HepG2 (cell line): Measurements from ENCODE around the gene DNAI4. TPM values are rescaled to one million over a fixed set of nuclear protein-coding genes. Genes with fewer than 3 reads are reported as not detected.

Source experiments
- CREB1 ChIP-seq, 2 experiments: fragments of 450-650 bp in 1 of 2; IDR thresholded peaks; 2 replicates each; pipeline ENCODE4 v1.6.1; 2016 to 2017; ENCODE audit warnings: control low read depth in 1 of 2, mild to moderate bottlenecking in 1 of 2, missing compliant biosample characterization in 1 of 2, missing genetic modification characterization in 1 of 2
- DMAP1 ChIP-seq: IDR thresholded peaks from 2 replicates; pipeline ENCODE4 v1.6.1; 2016
- DRAP1 ChIP-seq: IDR thresholded peaks from 2 replicates; pipeline ENCODE4 v1.6.1; 2016; ENCODE audit warnings: missing genetic modification reagents, missing compliant biosample characterization
- EEA1 ChIP-seq: sonication (generic); formaldehyde crosslinking; IDR thresholded peaks from 2 replicates; pipeline ENCODE4 v1.5.1; 2020; ENCODE audit warnings: mild to moderate bottlenecking, missing genetic modification reagents, borderline replicate concordance
- NR2F1 ChIP-seq, 2 experiments: fragments of 450-650 bp in 1 of 2; formaldehyde crosslinking in 1 of 2; IDR thresholded peaks; 2 replicates each; pipeline versions ENCODE4 v1.5.0 to v1.6.1; 2016 to 2020; ENCODE audit warnings: mild to moderate bottlenecking in 1 of 2, missing compliant biosample characterization in 1 of 2, missing genetic modification reagents in 1 of 2, moderate library complexity in 1 of 2
- REXO4 ChIP-seq: sonication (generic); formaldehyde crosslinking; IDR thresholded peaks from 2 replicates; pipeline ENCODE4 v1.8.0; 2022; ENCODE audit warnings: missing genetic modification reagents, mild to moderate bottlenecking, borderline replicate concordance
- TSC22D2 ChIP-seq: sonication (generic); formaldehyde crosslinking; IDR thresholded peaks from 2 replicates; pipeline ENCODE4 v1.5.1; 2020; ENCODE audit warnings: missing genetic modification reagents, mild to moderate bottlenecking, borderline replicate concordance
- ZBTB21 ChIP-seq: sonication (generic); formaldehyde crosslinking; IDR thresholded peaks from 2 replicates; pipeline ENCODE4 v1.4.0; 2020; ENCODE audit warnings: missing genetic modification reagents
- ZBTB42 ChIP-seq: sonication (generic); formaldehyde crosslinking; IDR thresholded peaks from 2 replicates; pipeline ENCODE4 v1.5.0; 2020; ENCODE audit warnings: mild to moderate bottlenecking, missing genetic modification reagents
- ZNF17 ChIP-seq: sonication (generic); formaldehyde crosslinking; IDR thresholded peaks from 2 replicates; pipeline ENCODE4 v1.5.0; 2020; ENCODE audit warnings: mild to moderate bottlenecking, missing genetic modification reagents
- ZNF850 ChIP-seq: sonication (generic); formaldehyde crosslinking; conservative IDR thresholded peaks from 2 replicates; pipeline ENCODE4 v1.9.0; 2021; ENCODE audit warnings: mild to moderate bottlenecking, missing genetic modification reagents
- polyA plus RNA-seq, 8 experiments: library from polyadenylated mRNA; depleted of rRNA in 3 of 8; stranded (reverse) in 7 of 8; unstranded in 1 of 8; fragments of >200 nt; fragmentation: Illumina TruSeq in 4 of 8; extraction: Trizol in 4 of 8; gene quantifications; 2 replicates each; pipeline versions ENCODE4 v1.2.1 to v1.2.3, GENCODE V29; 2011 to 2016; ENCODE audit warnings: low read depth in 4 of 8, missing spikeins in 1 of 8, mixed read lengths in 1 of 8; ENCODE audit not compliant: insufficient read depth in 1 of 8
- total RNA-seq, 5 experiments: library from RNA; depleted of rRNA; stranded (reverse); fragments of >200 nt; fragmentation: Illumina TruSeq; extraction: Trizol; gene quantifications; 2 replicates each; pipeline ENCODE4 v1.2.3, GENCODE V29; 2016; ENCODE audit warnings: low read depth in 1 of 5
- TF ChIP-seq, protein P1 (sequence below): sonication (generic); formaldehyde crosslinking; IDR thresholded peaks from 2 replicates; pipeline ENCODE4 v1.4.0; 2020; ENCODE audit warnings: missing genetic modification reagents, mild to moderate bottlenecking, borderline replicate concordance
- TF ChIP-seq, protein P2 (sequence below): sonication (generic); formaldehyde crosslinking; IDR thresholded peaks from 2 replicates; pipeline ENCODE4 v1.5.1; 2020; ENCODE audit warnings: mild to moderate bottlenecking, missing genetic modification reagents, borderline replicate concordance
- TF ChIP-seq, protein P3 (sequence below): sonication (generic); formaldehyde crosslinking; IDR thresholded peaks from 2 replicates; pipeline ENCODE4 v1.4.0; 2020; ENCODE audit warnings: missing genetic modification reagents, borderline replicate concordance

Gene DNAI4
- total and polyA plus RNA-seq, 2 of the 13 experiments (the other 11 are each of a cell fraction or from before 2014, with no cell fraction given) = 0.04 to 0.08 TPM

- TF ChIP-seq REXO4 (CRISPR knock-in tag) = no peak
- TF ChIP-seq, protein P1, sequence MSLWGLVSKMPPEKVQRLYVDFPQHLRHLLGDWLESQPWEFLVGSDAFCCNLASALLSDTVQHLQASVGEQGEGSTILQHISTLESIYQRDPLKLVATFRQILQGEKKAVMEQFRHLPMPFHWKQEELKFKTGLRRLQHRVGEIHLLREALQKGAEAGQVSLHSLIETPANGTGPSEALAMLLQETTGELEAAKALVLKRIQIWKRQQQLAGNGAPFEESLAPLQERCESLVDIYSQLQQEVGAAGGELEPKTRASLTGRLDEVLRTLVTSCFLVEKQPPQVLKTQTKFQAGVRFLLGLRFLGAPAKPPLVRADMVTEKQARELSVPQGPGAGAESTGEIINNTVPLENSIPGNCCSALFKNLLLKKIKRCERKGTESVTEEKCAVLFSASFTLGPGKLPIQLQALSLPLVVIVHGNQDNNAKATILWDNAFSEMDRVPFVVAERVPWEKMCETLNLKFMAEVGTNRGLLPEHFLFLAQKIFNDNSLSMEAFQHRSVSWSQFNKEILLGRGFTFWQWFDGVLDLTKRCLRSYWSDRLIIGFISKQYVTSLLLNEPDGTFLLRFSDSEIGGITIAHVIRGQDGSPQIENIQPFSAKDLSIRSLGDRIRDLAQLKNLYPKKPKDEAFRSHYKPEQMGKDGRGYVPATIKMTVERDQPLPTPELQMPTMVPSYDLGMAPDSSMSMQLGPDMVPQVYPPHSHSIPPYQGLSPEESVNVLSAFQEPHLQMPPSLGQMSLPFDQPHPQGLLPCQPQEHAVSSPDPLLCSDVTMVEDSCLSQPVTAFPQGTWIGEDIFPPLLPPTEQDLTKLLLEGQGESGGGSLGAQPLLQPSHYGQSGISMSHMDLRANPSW (CRISPR knock-in tag) = no peak
- TF ChIP-seq TSC22D2 (CRISPR knock-in tag) = peak; percentile 35; the same call in 1 of the 2 replicates
- no peak for TF ChIP-seq ZNF850 (CRISPR knock-in tag)
- peak; percentile 80 for TF ChIP-seq DRAP1
- TF ChIP-seq CREB1 (IDR thresholded peaks at IDR 0.05) = peak; percentile 9; the same call in 1 of the 2 replicates
- peak; percentile 76 for TF ChIP-seq CREB1 (CRISPR knock-in tag; IDR thresholded peaks at IDR 0.05)
- no peak for TF ChIP-seq EEA1 (CRISPR knock-in tag)
- TF ChIP-seq ZNF17 (CRISPR knock-in tag) = no peak
- no peak for TF ChIP-seq ZBTB42
- no peak for TF ChIP-seq ZBTB21 (CRISPR knock-in tag)
- TF ChIP-seq, protein P2, sequence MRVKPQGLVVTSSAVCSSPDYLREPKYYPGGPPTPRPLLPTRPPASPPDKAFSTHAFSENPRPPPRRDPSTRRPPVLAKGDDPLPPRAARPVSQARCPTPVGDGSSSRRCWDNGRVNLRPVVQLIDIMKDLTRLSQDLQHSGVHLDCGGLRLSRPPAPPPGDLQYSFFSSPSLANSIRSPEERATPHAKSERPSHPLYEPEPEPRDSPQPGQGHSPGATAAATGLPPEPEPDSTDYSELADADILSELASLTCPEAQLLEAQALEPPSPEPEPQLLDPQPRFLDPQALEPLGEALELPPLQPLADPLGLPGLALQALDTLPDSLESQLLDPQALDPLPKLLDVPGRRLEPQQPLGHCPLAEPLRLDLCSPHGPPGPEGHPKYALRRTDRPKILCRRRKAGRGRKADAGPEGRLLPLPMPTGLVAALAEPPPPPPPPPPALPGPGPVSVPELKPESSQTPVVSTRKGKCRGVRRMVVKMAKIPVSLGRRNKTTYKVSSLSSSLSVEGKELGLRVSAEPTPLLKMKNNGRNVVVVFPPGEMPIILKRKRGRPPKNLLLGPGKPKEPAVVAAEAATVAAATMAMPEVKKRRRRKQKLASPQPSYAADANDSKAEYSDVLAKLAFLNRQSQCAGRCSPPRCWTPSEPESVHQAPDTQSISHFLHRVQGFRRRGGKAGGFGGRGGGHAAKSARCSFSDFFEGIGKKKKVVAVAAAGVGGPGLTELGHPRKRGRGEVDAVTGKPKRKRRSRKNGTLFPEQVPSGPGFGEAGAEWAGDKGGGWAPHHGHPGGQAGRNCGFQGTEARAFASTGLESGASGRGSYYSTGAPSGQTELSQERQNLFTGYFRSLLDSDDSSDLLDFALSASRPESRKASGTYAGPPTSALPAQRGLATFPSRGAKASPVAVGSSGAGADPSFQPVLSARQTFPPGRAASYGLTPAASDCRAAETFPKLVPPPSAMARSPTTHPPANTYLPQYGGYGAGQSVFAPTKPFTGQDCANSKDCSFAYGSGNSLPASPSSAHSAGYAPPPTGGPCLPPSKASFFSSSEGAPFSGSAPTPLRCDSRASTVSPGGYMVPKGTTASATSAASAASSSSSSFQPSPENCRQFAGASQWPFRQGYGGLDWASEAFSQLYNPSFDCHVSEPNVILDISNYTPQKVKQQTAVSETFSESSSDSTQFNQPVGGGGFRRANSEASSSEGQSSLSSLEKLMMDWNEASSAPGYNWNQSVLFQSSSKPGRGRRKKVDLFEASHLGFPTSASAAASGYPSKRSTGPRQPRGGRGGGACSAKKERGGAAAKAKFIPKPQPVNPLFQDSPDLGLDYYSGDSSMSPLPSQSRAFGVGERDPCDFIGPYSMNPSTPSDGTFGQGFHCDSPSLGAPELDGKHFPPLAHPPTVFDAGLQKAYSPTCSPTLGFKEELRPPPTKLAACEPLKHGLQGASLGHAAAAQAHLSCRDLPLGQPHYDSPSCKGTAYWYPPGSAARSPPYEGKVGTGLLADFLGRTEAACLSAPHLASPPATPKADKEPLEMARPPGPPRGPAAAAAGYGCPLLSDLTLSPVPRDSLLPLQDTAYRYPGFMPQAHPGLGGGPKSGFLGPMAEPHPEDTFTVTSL (CRISPR knock-in tag) = no peak
- TF ChIP-seq, protein P3, sequence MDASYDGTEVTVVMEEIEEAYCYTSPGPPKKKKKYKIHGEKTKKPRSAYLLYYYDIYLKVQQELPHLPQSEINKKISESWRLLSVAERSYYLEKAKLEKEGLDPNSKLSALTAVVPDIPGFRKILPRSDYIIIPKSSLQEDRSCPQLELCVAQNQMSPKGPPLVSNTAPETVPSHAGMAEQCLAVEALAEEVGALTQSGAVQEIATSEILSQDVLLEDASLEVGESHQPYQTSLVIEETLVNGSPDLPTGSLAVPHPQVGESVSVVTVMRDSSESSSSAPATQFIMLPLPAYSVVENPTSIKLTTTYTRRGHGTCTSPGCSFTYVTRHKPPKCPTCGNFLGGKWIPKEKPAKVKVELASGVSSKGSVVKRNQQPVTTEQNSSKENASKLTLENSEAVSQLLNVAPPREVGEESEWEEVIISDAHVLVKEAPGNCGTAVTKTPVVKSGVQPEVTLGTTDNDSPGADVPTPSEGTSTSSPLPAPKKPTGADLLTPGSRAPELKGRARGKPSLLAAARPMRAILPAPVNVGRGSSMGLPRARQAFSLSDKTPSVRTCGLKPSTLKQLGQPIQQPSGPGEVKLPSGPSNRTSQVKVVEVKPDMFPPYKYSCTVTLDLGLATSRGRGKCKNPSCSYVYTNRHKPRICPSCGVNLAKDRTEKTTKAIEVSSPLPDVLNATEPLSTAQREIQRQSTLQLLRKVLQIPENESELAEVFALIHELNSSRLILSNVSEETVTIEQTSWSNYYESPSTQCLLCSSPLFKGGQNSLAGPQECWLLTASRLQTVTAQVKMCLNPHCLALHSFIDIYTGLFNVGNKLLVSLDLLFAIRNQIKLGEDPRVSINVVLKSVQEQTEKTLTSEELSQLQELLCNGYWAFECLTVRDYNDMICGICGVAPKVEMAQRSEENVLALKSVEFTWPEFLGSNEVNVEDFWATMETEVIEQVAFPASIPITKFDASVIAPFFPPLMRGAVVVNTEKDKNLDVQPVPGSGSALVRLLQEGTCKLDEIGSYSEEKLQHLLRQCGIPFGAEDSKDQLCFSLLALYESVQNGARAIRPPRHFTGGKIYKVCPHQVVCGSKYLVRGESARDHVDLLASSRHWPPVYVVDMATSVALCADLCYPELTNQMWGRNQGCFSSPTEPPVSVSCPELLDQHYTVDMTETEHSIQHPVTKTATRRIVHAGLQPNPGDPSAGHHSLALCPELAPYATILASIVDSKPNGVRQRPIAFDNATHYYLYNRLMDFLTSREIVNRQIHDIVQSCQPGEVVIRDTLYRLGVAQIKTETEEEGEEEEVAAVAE (CRISPR knock-in tag) = peak; percentile 100
- peak; percentile 75; the same call in 1 of the 2 replicates for TF ChIP-seq DMAP1 (CRISPR knock-in tag)
- TF ChIP-seq NR2F1 (CRISPR knock-in tag; IDR thresholded peaks at IDR 0.05) = no peak
Observed at GRCh38 chr1:66924756-66925557, at the start of gene DNAI4, which contains the start of gene MIER1 (continued).
